A549 (cell line): Measurements from ENCODE around the gene ATF4. TPM values are rescaled to one million over a fixed set of nuclear protein-coding genes. Genes with fewer than 3 reads are reported as not detected.

Source experiments
- ATAC-seq, 2 experiments: fragments of 200-7000 bp in 1 of 2; fragments of >200 bp in 1 of 2; cut with Nextera tagmentation in 1 of 2; cut with Tn5 transposase in 1 of 2; 3 replicates each; pipeline versions ENCODE4 v1.8.0 to v1.9.1; 2018 to 2020; ENCODE audit warnings: mild to moderate bottlenecking in 1 of 2, moderate library complexity in 1 of 2
- CTCF ChIA-PET: fragments of 300-600 bp; sonication (Branson Sonifier 250); formaldehyde crosslinking; extraction: SDS; loops from one replicate; lab custom pipeline; 2021; ENCODE audit warnings: antibody characterized with exemption, inconsistent platforms; lab: Yijun Ruan, JAX
- POLR2A ChIA-PET: fragments of 350-600 bp; formaldehyde crosslinking; extraction: SDS; loops from one replicate; lab custom pipeline; 2021; ENCODE audit warnings: antibody characterized with exemption, inconsistent platforms; lab: Yijun Ruan, JAX
- DNase-seq, 2 experiments: peaks; one replicate each; pipeline versions ENCODE4 v3.0.0 to v3.0.0-alpha.2; 2011 to 2016; ENCODE audit warnings: low read depth in 1 of 2, low spot score in 1 of 2
- FAIRE-seq: peaks from 2 replicates; lab custom pipeline; 2011; peaks lifted over from hg19 to GRCh38; lab: Jason Lieb, UNC
- H3K27ac ChIP-seq, 2 experiments: fragments of >200 bp; sonication (Bioruptor Twin); formaldehyde crosslinking; 3 replicates each; pipeline ENCODE4 v1.5.1; 2016 to 2017
- H3K4me1 ChIP-seq: fragments of >200 bp; sonication (Bioruptor Twin); formaldehyde crosslinking; 3 replicates; pipeline ENCODE4 v1.6.1; 2016
- H3K4me2 ChIP-seq: fragments of >200 bp; sonication (Bioruptor Twin); formaldehyde crosslinking; 3 replicates; pipeline ENCODE4 v1.6.1; 2016
- H3K4me3 ChIP-seq: fragments of >200 bp; sonication (Bioruptor Twin); formaldehyde crosslinking; 3 replicates; pipeline ENCODE4 v1.5.1; 2016
- H3K9me3 ChIP-seq: fragments of >200 bp; sonication (Bioruptor Twin); formaldehyde crosslinking; 3 replicates; pipeline ENCODE4 v1.6.1; 2016
- BHLHE40 ChIP-seq: IDR thresholded peaks from 2 replicates; pipeline ENCODE4 v1.6.1; 2012; ENCODE audit warnings: low read depth, low read length, inconsistent platforms
- CBX2 ChIP-seq: fragments of 200-600 bp; sonication (generic); IDR thresholded peaks from 2 replicates; pipeline ENCODE4 v1.6.1; 2016; ENCODE audit warnings: low read depth, mild to moderate bottlenecking, borderline replicate concordance
- CBX8 ChIP-seq: fragments of 200-600 bp; sonication (generic); IDR thresholded peaks from 2 replicates; pipeline ENCODE4 v1.6.1; 2016
- CEBPB ChIP-seq, 2 experiments: fragments of >200 bp in 1 of 2; sonication (Bioruptor Twin) in 1 of 2; formaldehyde crosslinking in 1 of 2; IDR thresholded peaks; 2 replicates each; pipeline ENCODE4 v1.6.1; 2012 to 2016
- CHD2 ChIP-seq: fragments of 150-350 bp; IDR thresholded peaks from 2 replicates; pipeline ENCODE4 v1.6.1; 2014; ENCODE audit warnings: low read length; ENCODE audit not compliant: partially characterized antibody
- CTCF ChIP-seq: fragments of >200 bp; sonication (Bioruptor Twin); formaldehyde crosslinking; IDR thresholded peaks from 3 replicates; pipeline ENCODE4 v1.5.1; 2016
- E2F6 ChIP-seq: IDR thresholded peaks from 2 replicates; pipeline ENCODE4 v1.6.1; 2012; ENCODE audit warnings: low read depth, borderline replicate concordance
- FOSB ChIP-seq: fragments of 250-450 bp; sonication (Bioruptor Pico); IDR thresholded peaks from 2 replicates; pipeline ENCODE4 v1.5.0; 2020; ENCODE audit warnings: mild to moderate bottlenecking, moderate library complexity
- FOSL2 ChIP-seq, 2 experiments: fragments of 450-650 bp in 1 of 2; fragments of >200 bp in 1 of 2; sonication (Bioruptor Twin) in 1 of 2; formaldehyde crosslinking; IDR thresholded peaks; 2 replicates each; pipeline versions ENCODE4 v1.5.0 to v1.6.1; 2016 to 2020; ENCODE audit warnings: mild to moderate bottlenecking in 1 of 2, moderate library complexity in 1 of 2
- FOXS1 ChIP-seq: fragments of 250-450 bp; sonication (Bioruptor Pico); IDR thresholded peaks from 2 replicates; pipeline ENCODE4 v1.5.0; 2020; ENCODE audit warnings: mild to moderate bottlenecking, moderate library complexity
- HOXB5 ChIP-seq: fragments of 250-450 bp; sonication (Bioruptor Pico); IDR thresholded peaks from 2 replicates; pipeline ENCODE4 v1.5.0; 2020; ENCODE audit warnings: mild to moderate bottlenecking, moderate library complexity
- MYC ChIP-seq: IDR thresholded peaks from 2 replicates; pipeline ENCODE4 v1.6.1; 2012; ENCODE audit warnings: mild to moderate bottlenecking, inconsistent platforms, low read length, improper control_type of control experiment, borderline replicate concordance
- NR3C1 ChIP-seq: fragments of >200 bp; sonication (Bioruptor Twin); formaldehyde crosslinking; IDR thresholded peaks from 3 replicates; pipeline ENCODE4 v1.6.1; 2017
- RAD21 ChIP-seq, 2 experiments: fragments of >200 bp in 1 of 2; sonication (Bioruptor Twin) in 1 of 2; formaldehyde crosslinking in 1 of 2; IDR thresholded peaks in 1 of 2; conservative IDR thresholded peaks in 1 of 2; 2 replicates in 1 of 2; 3 replicates in 1 of 2; pipeline ENCODE4 v1.6.1; 2012 to 2018; ENCODE audit warnings: inconsistent platforms in 1 of 2
- RCOR1 ChIP-seq: fragments of 150-350 bp; IDR thresholded peaks from 2 replicates; pipeline ENCODE4 v1.6.1; 2014; ENCODE audit warnings: antibody characterized with exemption, low read length, low read depth
- RFX5 ChIP-seq: fragments of 450-650 bp; IDR thresholded peaks from 2 replicates; pipeline ENCODE4 v1.7.1; 2014; ENCODE audit warnings: antibody characterized with exemption, mild to moderate bottlenecking, moderate library complexity
- RNF2 ChIP-seq: fragments of 200-600 bp; sonication (generic); IDR thresholded peaks from 2 replicates; pipeline ENCODE4 v1.6.1; 2016; ENCODE audit warnings: low read depth, mild to moderate bottlenecking, antibody characterized with exemption, moderate library complexity, borderline replicate concordance
- SMC3 ChIP-seq: fragments of >200 bp; sonication (Bioruptor Twin); formaldehyde crosslinking; IDR thresholded peaks from 3 replicates; pipeline ENCODE4 v1.6.1; 2018; ENCODE audit warnings: inconsistent platforms
- TFCP2L1 ChIP-seq: fragments of 250-450 bp; sonication (Bioruptor Pico); IDR thresholded peaks from 2 replicates; pipeline ENCODE4 v1.5.0; 2021; ENCODE audit warnings: mild to moderate bottlenecking
- TP53 ChIP-seq: fragments of 250-450 bp; sonication (Bioruptor Pico); IDR thresholded peaks from 2 replicates; pipeline ENCODE4 v1.5.0; 2021; ENCODE audit warnings: mild to moderate bottlenecking, moderate library complexity
- ZFP36 ChIP-seq: fragments of 450-650 bp; IDR thresholded peaks from 2 replicates; pipeline ENCODE4 v1.6.1; 2014; ENCODE audit warnings: borderline replicate concordance; ENCODE audit not compliant: partially characterized antibody
- ZNF302 ChIP-seq: fragments of 250-450 bp; sonication (Bioruptor Pico); IDR thresholded peaks from 2 replicates; pipeline ENCODE4 v1.9.0; 2021; ENCODE audit warnings: inconsistent platforms, mild to moderate bottlenecking, moderate library complexity
- ZSCAN20 ChIP-seq: fragments of 250-450 bp; sonication (Bioruptor Pico); IDR thresholded peaks from 2 replicates; pipeline ENCODE4 v1.8.0; 2022; ENCODE audit warnings: mild to moderate bottlenecking, moderate library complexity
- WGBS: methylation state at CpG from one replicate; pipeline ENCODE4 v1.1.6; 2017; ENCODE audit errors: missing lambda C conversion rate; 5-methylcytosine and 5-hydroxymethylcytosine counted together
- polyA plus RNA-seq, 4 experiments: library from polyadenylated mRNA; depleted of rRNA in 3 of 4; stranded (reverse); fragments of >200 nt; fragmentation: RNase III in 1 of 4; extraction: RNeasy Plus Mini Kit Qiagen cat#74134 plus additional on column Dnase treatment in 1 of 4; gene quantifications; 2 replicates in 3 of 4; 3 replicates in 1 of 4; pipeline ENCODE4 v1.2.3, GENCODE V29; 2011 to 2017
- TF ChIP-seq, protein P1 (sequence below): fragments of 150-350 bp; IDR thresholded peaks from 2 replicates; pipeline ENCODE4 v1.6.1; 2014; ENCODE audit warnings: low read depth, mild to moderate bottlenecking, low read length

ATF4 gene
- polyA plus RNA-seq, 2 of the 4 experiments (the other 2 are of a cell fraction) = 242 to 593 TPM

- no peak overlapping the region for H3K27ac ChIP-seq
- ATAC-seq (no peak), FAIRE-seq (no peak)
- CTCF ChIA-PET = interaction anchor here (0.8 to 4.1 kb wide), 5 partner anchors 14 to 168 kb away, joined by 3 to 26 read pairs (median 5); no protein-coding TSS in a partner anchor
- 97% methylated on average over 6 of the region's 10 CpGs for WGBS
- H3K4me1 ChIP-seq = no peaks in the 10 kb centered on the region
- TF ChIP-seq MYC = no peak
- TF ChIP-seq FOSB = no peak
- no peak for TF ChIP-seq HOXB5 (CRISPR knock-in tag)
- TF ChIP-seq NR3C1 = no peak
- no peak for TF ChIP-seq BHLHE40
- TF ChIP-seq RFX5 = no peak
- no peak for TF ChIP-seq TFCP2L1 (CRISPR knock-in tag)
- TF ChIP-seq, protein P1, sequence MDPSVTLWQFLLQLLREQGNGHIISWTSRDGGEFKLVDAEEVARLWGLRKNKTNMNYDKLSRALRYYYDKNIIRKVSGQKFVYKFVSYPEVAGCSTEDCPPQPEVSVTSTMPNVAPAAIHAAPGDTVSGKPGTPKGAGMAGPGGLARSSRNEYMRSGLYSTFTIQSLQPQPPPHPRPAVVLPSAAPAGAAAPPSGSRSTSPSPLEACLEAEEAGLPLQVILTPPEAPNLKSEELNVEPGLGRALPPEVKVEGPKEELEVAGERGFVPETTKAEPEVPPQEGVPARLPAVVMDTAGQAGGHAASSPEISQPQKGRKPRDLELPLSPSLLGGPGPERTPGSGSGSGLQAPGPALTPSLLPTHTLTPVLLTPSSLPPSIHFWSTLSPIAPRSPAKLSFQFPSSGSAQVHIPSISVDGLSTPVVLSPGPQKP = no peak
- no peak for TF ChIP-seq ZNF302 (CRISPR knock-in tag)
- no peak for TF ChIP-seq CBX2
- TF ChIP-seq ZSCAN20 (CRISPR knock-in tag) = no peak
- TF ChIP-seq RCOR1 = no peak
- no peak for TF ChIP-seq TP53
- TF ChIP-seq, all 56 proteins: peak for 0
- Histone ChIP-seq H3K9me3 (no peaks in the 10 kb centered on the region), H3K4me3 (no peak overlapping the region), H3K4me2 (no peak overlapping the region)
- POLR2A ChIA-PET = no interaction called here
- DNase-seq = no peak
Observed at GRCh38 chr22:39512026-39512425, 8.3 kb upstream of the ATF4 start.

DNA sequence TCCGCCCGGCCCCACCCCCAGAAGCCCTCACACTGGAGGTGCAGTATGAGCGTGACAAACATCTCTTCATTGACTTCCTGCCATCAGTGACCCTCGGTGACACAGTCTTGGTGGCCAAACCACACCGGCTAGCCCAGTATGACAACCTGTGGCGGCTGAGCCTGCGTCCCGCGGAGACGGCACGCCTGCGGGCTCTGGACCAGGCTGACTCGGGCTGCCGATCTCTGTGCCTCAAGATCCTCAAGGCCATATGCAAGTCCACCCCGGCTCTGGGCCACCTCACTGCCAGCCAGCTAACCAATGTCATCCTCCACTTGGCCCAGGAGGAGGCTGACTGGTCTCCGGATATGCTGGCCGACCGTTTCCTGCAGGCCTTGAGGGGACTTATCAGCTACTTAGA is 6.6 kb upstream of the ATF4 start:
- CTCF ChIA-PET = interaction anchor here (0.9 to 5.6 kb wide), 13 partner anchors 9 to 778 kb away, joined by 3 to 37 read pairs (median 8); partner anchors contain the start of gene MIEF1
- POLR2A ChIA-PET = interaction anchor here (1.0 kb wide), 1 partner anchor 12 kb away, joined by 3 read pairs; the partner anchor contains the start of gene MIEF1
- FAIRE-seq = no peak

DNA sequence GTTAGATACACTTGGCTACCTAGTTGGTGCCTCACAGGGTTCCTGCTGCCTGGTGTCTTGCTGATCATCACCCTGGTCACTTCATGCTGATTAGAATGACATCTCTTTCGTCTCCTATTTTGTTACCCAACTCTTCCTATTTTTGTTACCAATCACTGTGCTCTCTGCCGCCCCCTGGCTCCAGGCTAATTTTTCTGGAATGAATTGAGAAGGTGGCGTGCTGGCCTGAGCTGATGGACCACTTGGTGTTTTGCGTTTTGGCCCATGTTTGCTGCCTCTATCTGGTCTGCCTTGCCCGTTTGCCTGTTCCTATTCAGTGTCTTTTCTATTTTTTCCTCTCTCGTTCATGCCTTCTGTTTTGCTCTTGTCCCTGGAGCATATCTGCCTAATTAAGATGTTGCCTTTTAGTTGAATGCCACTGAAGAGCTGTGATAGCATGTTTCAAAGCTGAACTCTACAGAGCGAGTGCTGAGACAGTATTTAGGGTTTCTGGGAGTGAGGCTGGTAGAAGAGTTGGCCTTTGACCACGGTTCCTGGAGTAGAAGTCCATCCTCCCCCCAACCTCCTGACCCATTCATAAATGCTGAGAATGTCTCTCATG is 5.9 kb upstream of the ATF4 start:
- DNase-seq (peak in 1 of 2 experiments; percentile 31), ATAC-seq (peak; percentile 37 to 61; a peak in 4 of 6 replicates), FAIRE-seq (no peak)
- Histone ChIP-seq H3K4me1 (peaks cover 10% of the 10 kb centered on the region), H3K4me2 (no peak overlapping the region), H3K27ac (no peak overlapping the region), H3K9me3 (no peaks in the 10 kb centered on the region), H3K4me3 (no peak overlapping the region)
- CTCF ChIA-PET = interaction anchor here (0.6 to 5.6 kb wide), 21 partner anchors 9 to 779 kb away, joined by 3 to 37 read pairs (median 4); partner anchors contain the start of genes MIEF1 and RPS19BP1
- no peak for TF ChIP-seq CHD2
- TF ChIP-seq E2F6 = no peak
- TF ChIP-seq RAD21 (conservative IDR thresholded peaks at IDR 0.05 in 1 of 2, IDR thresholded peaks at IDR 0.05 in 1 of 2) = 0 out of 5 replicates have a peak, but pooled peaks have one; percentile 13 to 14
- TF ChIP-seq ZFP36 = no peak
- TF ChIP-seq SMC3 = peak; percentile 37; the same call in 1 of the 3 replicates
- no peak for TF ChIP-seq CBX8
- no peak for TF ChIP-seq FOXS1 (CRISPR knock-in tag)
- no peak for TF ChIP-seq ZSCAN20 (CRISPR knock-in tag)
- TF ChIP-seq FOSL2 (IDR thresholded peaks at IDR 0.05) = no peak
- TF ChIP-seq FOSL2 (CRISPR knock-in tag; IDR thresholded peaks at IDR 0.05) = no peak
- TF ChIP-seq CTCF = peak; percentile 62
- WGBS = 42% methylated on average over 8 of the region's 8 CpGs
- POLR2A ChIA-PET = interaction anchor here (1.0 kb wide), 1 partner anchor 13 kb away, joined by 3 read pairs; the partner anchor contains the start of gene MIEF1

More for the DNA sequence above, 6.6 kb upstream of the ATF4 start:
- Histone ChIP-seq H3K27ac (no peak overlapping the region), H3K4me3 (no peak overlapping the region), H3K4me2 (no peak overlapping the region), H3K9me3 (no peaks in the 10 kb centered on the region), H3K4me1 (peaks cover 7% of the 10 kb centered on the region)
- TF ChIP-seq FOXS1 (CRISPR knock-in tag) (no peak), RNF2 (no peak), CEBPB (IDR thresholded peaks at IDR 0.05) (no peak)
- 88% methylated on average over 7 of the region's 18 CpGs for WGBS
- no peak for DNase-seq
- ATAC-seq = 0 out of 6 replicates have a peak, but pooled peaks of 1 of the 2 experiments have one; percentile 9
